ENCODE measurements around the gene ADGRG1.
"Not testable (repeated sequence)": the region's sequence is repeated elsewhere in the genome, so short reads cannot be mapped to it uniquely, and the experiment has no call there.

The ADGRG1 gene

GRCh38 chr16:57704905-57705852 is 76.7 kb downstream of the ADGRG1 start:
- no peak for DNase-seq

- DNase-seq = no peak
Measured at GRCh38 chr16:57706717-57707116, 78.3 kb downstream of the ADGRG1 start.

- DNase-seq = no peak
Measured at GRCh38 chr16:57707331-57707730, 78.9 kb downstream of the ADGRG1 start.

- no peak for DNase-seq
Measured at GRCh38 chr16:57708168-57708567, 79.7 kb downstream of the ADGRG1 start.

- no peak for DNase-seq
Measured at GRCh38 chr16:57709663-57710062, 81.2 kb downstream of the ADGRG1 start.

- no peak for DNase-seq
Measured at GRCh38 chr16:57711346-57711745, 82.9 kb downstream of the ADGRG1 start.

- no peak for DNase-seq
Measured at GRCh38 chr16:57711993-57712392, 83.6 kb downstream of the ADGRG1 start.

GRCh38 chr16:57712569-57712968 is 84.1 kb downstream of the ADGRG1 start:
- not testable (repeated sequence) for DNase-seq

GRCh38 chr16:57713596-57713995 is 85.2 kb downstream of the ADGRG1 start:
- DNase-seq = no peak

- no peak for DNase-seq
Measured at GRCh38 chr16:57714047-57714446, 85.6 kb downstream of the ADGRG1 start.

All from NCI-H1105 treated with DMSO at 0.1 percent for 48 hours (cell line).